A549 treated with AZD9567 at 1 μM for 4 hours (cell line): ENCODE results near the gene GPI. TPM values are rescaled to one million over a fixed set of nuclear protein-coding genes. Genes with fewer than 3 reads are reported as not detected.

ENCODE experiments used
- total RNA-seq: library from RNA; stranded (reverse); fragments of 200-300 nt; extraction: Qiagen RNA extraction; gene quantifications from 5 replicates; pipeline ENCODE4 v1.2.3, GENCODE V29; 2022; ENCODE audit not compliant: insufficient read depth

Gene GPI
- total RNA-seq = 620 to 761 TPM (median 700 TPM) in 5 replicates

DNA sequence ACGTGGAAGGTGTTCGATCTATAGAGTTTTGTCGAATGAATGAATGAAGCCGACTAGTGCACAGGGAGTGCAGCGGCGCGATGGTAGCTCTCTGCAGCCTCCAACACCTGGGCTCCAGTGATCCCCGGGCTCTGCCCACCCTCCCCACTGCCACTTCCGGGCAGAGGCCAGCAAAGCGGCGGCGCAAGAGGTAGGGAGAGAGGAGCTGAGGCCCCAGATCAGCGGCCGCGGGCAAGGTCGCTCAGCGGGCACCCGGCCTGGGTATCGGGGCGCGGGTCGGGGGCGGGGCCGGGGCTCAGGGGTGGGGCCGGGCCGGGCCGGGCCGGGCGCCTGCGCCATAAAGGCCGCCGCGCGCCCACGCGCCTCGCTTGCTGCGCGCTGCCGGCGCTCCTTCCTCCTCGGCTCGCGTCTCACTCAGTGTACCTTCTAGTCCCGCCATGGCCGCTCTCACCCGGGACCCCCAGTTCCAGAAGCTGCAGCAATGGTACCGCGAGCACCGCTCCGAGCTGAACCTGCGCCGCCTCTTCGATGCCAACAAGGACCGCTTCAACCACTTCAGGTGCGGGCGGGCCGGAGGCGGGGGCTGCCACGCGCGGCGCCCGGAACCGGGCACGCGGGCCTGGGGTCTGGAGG, at the start of gene GPI:
TSS of gene GPI (plus strand) at position 367 of the 633 bp plus-strand sequence. CDS start at position 438, 71 bp downstream.

DNA sequence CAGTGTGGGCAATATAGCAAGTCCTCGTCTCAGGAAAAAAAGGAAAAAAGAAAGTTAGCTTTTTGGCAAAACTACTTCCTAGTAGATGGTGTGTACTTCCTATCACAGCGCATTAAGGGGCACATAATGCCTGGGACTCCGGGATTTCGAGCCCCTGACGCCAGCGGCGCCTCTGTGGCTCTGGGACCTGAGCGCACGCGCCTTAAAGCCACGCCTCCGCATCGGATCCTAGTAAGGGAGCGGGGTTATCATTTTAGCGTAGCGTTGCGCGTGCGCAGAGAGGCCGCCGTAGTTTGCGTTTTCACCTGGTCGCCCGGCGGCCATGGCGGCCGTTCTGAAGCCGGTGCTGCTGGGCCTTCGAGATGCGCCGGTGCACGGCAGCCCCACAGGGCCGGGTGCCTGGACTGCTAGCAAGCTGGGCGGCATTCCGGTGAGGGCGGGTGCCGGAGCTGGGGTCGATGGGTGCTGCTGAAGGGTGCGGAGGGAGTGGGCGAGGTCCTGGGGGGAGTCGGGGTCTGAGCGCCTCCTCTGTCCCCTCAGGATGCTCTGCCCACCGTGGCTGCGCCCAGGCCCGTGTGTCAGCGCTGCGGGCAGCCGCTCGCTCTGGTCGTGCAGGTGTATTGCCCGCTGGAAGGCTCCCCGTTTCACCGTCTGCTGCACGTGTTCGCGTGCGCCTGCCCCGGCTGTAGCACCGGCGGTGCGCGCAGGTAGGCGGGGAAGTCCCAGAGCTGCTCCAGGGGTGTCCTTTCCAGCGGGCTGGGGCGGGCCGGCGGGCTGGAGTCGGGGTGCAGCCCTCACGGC, 39.3 kb downstream of the GPI start, which contains the start of gene PDCD2L:
TSS of gene PDCD2L (plus strand) at position 291 of the 801 bp plus-strand sequence. CDS start at position 323, 32 bp downstream.

Other genes with a start within 250 kb of the GPI start
- gene LSM14A, start 192.7 kb upstream of the GPI start, total RNA-seq = 203 to 273 TPM (median 232 TPM) in 5 replicates
- gene GARRE1, start 110.6 kb upstream of the GPI start, total RNA-seq = 10.9 to 14.6 TPM (median 14.0 TPM) in 5 replicates
- 33.2 to 39.9 TPM (median 38.1 TPM) in 5 replicates for gene PDCD2L, start 39.2 kb downstream of the GPI start, total RNA-seq
- gene UBA2, start 63.2 kb downstream of the GPI start, total RNA-seq = 235 to 432 TPM (median 246 TPM) in 5 replicates
- 21.3 to 36.7 TPM (median 32.4 TPM) in 5 replicates for gene WTIP, start 116.6 kb downstream of the GPI start, total RNA-seq